ENCODE results near the gene PES1.
"Not testable (repeated sequence)": the region's sequence is repeated elsewhere in the genome, so short reads cannot be mapped to it uniquely, and the experiment has no call there.

The PES1 gene

DNA sequence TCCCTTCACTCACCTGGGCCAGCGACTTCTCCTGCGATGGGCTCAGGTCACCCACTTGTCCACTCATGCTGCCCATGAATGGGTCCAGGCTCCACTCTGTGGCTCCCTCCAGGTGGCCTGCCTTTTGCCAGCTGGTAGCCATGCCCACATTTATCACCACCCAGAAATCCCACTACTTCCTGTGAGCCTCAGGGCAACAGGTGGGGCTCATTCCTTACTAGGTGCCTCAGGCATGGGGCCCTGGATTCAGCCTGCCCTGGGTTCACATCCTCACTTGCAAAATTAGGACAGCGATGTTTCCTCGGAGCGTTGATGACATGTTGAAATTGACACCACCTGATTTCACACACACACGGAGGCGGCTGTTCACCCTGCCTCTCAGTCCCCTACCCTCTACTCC lies 45.1 kb downstream of the PES1 start, which contains the start of gene SEC14L6:
TSS of gene SEC14L6 (minus strand) at position 126 of the 400 bp plus-strand sequence. CDS start at position 67, 59 bp downstream.
- DNase-seq, result no peak

DNA sequence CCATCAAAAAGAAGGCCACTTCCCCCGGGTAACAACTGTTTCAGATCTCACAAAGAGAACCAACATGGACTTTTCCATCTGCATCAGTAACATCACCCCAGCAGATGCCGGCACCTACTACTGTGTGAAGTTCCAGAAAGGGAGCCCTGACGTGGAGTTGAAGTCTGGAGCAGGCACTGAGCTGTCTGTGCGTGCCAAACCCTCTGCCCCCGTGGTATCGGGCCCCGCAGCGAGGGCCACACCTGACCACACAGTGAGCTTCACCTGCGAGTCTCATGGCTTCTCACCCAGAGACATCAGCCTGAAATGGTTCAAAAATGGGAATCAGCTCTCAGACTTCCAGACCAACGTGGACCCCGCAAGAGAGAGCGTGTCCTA lies 48.9 kb downstream of the PES1 start:
- no peak for DNase-seq

DNA sequence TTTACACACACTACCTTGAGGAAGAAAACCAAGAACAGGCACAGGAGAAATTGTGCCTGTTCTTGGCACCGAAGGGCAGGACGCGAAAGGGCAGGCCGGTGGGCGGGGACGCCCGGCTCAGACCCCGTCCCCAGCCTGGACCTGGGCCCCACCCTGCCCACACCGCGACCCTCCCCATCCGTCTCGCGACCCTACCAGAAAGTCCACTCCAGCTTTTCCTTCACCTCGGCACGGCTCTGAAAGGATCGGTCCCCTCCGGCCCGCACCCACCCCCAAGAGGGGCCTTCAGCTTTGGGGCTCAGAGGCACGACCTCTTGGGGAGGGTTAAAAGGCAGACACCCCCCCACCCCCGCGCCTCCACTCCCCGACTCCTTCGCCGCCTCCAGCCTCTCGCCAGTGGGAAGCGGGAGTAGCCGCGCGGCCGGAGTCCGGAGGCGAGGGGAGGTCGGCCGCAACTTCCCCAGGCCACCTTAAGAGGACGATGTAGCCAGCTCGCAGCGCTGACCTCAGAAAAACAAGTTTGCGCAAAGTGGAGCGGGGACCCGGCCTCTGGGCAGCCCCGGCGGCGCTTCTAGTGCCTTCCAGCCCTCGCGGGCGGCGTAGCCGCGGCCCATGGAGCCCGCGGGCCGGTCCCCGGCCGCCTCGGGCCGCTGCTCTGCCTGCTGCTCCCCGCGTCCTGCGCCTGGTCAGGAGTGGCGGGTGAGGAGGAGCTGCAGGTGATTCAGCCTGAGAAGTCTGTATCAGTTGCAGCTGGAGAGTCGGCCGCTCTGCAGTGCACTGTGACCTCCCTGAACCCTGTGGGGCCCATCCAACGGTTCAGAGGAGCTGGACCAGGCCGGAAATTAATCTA lies 49.5 kb downstream of the PES1 start:
- DNase-seq, result no peak

DNA sequence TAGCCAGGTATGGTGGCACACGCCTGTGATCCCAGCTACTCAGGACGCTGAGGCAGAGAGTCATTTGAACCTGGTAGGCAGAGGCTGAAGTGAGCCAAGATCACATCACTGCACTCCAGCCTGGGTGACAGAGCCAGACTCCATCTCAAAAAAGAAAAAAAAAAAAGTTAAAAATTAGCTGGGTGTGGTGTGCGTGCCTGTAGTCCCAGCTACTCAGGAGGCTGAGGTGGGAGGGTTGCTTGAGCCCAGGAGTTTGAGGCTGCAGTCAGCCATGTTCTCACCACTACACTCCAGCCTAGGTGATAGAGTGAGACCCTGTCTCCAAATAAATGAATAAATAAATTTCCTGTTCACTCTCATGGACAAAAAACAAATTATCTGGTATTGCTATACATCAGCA lies 50.2 kb downstream of the PES1 start:
- DNase-seq, result not testable (repeated sequence)

DNA sequence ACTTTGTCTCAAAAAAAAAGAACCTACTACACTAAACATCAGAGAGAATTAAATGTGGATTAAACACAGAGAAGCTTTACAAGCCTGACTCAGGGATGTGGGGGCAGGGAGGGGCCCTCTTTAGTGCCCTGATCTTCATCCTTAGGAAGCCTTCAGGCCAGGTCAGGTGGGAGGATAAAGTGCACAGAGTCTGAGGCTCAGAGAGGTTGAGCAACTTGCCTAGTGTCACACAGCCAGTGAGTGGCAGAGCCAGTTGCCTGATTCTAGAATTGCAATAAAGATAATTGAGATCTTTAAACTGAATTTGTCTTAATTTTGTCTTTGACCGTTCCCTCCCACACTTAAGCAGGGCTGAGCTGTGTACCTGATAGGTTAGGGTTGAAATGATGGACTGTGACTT lies 52.3 kb downstream of the PES1 start:
- DNase-seq, result no peak

DNA sequence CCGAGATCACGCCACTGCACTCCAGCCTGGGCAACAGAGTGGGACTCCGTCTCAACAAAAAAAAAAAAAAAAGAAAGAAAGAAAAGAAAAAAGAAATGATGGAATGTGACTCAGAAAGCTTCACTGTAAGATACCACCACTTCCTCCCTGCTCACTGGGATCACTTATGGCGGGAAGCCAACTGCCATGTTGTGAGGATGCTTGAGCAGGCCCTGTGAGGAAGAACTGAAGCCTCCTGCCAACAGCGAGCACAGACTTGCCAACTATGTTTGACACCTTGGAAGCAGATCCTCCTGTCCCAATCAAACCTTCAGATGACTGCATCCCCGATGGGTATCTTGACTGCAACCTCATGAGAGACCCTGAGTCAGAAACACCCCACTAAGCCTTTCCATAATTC lies 53.4 kb downstream of the PES1 start:
- DNase-seq, result no peak

DNA sequence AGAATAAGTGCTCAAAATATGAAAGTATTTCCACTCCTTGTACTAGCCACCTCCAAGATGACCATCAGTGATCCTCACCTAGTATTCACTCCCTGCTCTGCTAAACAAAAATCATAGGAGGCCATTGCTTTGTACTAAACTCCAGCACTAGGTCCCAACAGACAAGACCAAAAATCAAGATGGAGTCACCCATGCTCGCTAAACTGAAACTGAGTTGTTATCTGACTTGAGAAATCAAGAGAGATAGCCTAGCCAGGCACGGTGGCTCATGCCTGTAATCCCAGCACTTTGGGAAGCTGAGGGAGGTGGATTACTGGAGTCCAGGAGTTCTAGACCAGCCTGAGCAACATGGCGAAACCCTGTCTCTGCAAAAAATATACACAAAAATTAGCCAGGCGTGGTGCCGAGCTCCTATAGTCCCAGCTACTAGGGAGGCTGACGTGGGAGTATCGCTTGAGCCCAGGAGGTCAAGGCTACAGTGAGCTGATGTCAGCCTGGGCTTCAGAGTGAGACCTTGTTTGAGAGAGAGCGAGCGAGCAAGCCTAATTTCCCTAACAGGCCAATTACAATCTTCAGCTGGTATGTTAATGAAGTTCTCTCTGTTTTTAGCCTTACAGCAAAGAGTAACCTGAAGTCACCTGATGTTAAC lies 54.5 kb downstream of the PES1 start:
- no peak for DNase-seq

DNA sequence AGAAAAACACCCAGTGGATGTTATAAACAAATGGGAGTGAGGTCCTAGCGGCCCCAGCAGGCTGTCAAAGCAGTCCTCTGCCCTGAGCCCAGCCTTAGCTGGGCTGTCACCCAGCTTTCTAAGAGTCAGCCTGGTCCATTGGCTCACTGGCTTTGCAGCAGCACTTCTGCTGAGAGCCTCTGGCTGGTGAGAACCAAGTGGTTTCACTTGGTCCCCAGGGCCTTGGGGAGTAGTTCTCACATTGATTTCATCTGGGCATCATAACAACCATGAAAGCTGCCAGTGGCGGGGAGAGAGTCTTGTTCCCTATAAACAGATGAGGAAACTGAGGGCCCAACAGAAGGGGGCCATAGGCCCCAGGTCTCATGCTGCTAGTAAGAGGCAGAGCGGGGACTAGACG lies 56.5 kb downstream of the PES1 start:
- DNase-seq, result no peak

DNA sequence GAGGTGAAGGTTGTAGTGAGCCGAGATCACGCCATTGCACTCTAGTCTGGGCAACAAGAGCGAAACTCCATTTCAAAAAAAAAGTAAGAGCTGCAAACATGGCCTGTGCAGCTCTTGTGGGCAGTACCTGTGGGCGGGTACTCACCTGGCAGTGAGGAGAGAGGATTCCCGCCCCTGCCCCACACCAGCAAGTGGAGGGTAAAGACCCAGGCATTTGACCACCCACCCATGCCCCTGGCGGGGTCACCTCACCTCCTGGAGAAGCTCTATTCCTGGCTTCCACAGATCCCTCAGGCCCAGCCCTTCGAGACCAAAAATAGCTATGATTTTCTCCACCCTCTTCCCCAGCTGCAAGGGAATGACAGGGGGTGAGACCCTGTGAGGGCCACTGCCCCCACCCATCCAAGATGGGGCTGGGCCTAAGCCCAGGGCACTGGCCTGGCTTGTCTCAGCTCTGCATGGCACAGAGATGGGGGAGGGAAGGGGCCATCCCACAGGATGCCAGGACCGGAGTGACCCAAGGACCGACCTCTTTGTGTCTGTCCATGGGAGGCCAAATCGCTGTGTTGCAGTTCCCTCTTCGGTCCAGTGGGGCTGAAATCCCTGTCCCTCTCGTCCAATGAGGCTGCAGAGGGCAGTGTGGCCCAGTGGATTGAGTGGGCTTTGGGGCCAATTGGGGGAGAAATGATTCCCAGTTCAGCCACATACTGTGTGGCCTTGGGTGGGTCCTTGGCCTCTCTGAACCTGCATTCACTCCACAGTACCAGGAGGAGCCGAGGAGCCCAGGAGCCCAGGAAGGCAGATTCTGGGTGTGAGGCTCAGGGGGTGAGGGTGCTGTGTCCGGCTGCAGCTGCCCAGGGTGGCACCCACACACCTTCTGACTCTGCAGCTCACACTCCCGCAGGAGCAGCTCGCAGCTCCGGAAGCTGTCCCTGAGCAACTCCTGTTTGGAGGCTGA lies 59.8 kb downstream of the PES1 start:
- DNase-seq, result no peak

DNA sequence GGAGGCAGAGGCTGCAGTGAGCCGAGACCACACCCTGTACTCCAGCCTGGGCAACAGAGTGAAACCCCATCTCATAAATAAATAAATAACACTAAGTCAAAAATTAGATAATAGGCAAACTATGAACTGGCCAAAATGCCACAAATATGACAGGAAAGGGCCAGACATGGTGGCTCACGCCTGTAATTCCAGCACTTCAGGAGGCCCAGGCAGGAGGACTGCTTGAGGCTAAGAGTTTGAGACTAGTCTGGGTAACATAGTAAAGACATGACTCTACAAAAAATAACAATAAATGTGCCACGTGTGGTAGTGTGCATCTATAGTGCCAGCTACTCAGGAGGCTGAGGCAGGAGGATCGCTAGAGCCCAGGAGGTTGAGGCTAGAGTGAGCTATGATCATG lies 65.1 kb downstream of the PES1 start:
- DNase-seq, result no peak

Data from activated CD4-positive, alpha-beta T cell treated with anti-CD3 and anti-CD28 coated beads, Interleukin-2, amount 50 U/mL, for 16 hours (primary cell).